Choroid plexus epithelial cell (primary cell): ENCODE results near the gene LPCAT1.

Source experiments
- DNase-seq: peaks from one replicate; pipeline ENCODE4 v3.0.0-alpha.2; 2010; ENCODE audit warnings: low read depth
- H3K4me3 ChIP-seq: 2 replicates; pipeline ENCODE4 v1.5.1; 2011; ENCODE audit warnings: low read depth, mild to moderate bottlenecking, control low read depth, low read length, moderate library complexity
- TF ChIP-seq, protein P1 (sequence below): conservative IDR thresholded peaks from 2 replicates; pipeline ENCODE4 v1.5.1; 2011; ENCODE audit warnings: low read depth, mild to moderate bottlenecking, control low read depth, inconsistent platforms, low read length, moderate library complexity

Gene LPCAT1

DNA sequence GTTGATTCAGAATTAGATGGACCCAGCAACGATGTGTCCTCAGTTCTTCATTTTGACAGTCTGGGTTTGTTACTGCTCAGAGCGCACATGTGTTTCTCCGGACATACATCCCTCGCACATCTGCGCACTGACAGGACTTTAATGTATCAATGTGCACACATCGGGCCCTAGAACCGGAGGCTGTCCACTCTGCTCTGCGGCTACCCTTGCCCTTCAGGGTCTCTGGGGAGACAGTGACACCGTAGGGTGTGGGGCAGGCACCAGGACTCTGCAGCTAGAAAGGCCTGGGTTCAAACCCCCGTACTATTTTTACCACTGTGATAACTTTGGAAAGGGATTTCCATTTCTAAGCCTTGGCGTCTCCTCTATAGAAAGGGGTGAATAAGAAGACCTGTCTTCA is 23.5 kb upstream of the LPCAT1 start:
- DNase-seq = no peak
- TF ChIP-seq, protein P1, sequence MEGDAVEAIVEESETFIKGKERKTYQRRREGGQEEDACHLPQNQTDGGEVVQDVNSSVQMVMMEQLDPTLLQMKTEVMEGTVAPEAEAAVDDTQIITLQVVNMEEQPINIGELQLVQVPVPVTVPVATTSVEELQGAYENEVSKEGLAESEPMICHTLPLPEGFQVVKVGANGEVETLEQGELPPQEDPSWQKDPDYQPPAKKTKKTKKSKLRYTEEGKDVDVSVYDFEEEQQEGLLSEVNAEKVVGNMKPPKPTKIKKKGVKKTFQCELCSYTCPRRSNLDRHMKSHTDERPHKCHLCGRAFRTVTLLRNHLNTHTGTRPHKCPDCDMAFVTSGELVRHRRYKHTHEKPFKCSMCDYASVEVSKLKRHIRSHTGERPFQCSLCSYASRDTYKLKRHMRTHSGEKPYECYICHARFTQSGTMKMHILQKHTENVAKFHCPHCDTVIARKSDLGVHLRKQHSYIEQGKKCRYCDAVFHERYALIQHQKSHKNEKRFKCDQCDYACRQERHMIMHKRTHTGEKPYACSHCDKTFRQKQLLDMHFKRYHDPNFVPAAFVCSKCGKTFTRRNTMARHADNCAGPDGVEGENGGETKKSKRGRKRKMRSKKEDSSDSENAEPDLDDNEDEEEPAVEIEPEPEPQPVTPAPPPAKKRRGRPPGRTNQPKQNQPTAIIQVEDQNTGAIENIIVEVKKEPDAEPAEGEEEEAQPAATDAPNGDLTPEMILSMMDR = no peak
- no peak overlapping the region for H3K4me3 ChIP-seq

DNA sequence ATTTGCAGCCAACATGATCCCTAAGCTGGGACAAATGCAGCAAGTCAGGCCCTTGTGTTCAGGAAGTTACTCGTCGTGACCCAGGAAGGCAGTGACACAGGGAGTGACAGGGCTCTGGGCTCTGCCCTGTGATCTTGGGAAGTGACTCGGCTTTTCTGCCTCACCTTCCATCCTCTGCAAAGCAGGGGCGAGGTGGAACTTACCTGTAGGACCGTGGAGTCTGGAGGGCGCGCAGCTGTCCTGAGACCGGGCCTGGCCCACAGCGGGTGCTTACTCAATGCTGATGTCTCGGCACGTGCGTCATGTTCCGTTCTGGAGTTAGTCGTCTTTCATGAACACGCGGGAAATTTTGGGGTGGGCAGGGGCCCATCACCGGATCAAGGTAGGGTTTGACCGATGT is 22.8 kb upstream of the LPCAT1 start:
- TF ChIP-seq, protein P1 = no peak
- no peak for DNase-seq
- no peak overlapping the region for H3K4me3 ChIP-seq

DNA sequence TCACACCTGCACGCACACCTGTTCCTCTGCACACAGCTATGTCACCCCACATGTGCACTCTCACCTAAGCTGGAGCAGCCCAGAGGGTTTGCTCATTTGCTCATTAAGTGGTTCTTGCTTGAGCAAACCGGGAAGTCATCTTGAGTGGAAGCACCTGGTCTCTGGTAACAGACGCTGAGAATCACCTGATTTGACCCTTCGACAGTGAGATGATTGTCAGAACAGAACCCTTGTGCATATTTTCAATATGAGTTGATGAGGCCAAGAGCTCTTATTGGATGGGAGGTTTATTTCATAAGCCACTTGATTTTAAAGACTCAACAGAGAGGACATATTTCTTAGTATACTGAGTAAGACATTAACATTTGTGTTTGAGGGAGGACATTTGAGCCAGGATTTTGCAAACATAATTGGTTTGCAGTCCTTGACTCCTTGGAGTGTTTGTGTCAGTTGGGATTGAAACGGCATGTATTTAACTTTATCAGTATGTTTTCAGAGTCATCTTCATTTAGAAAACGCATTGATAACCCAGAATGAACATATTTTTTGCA is 22.1 kb upstream of the LPCAT1 start:
- TF ChIP-seq, protein P1 = no peak
- no peak for DNase-seq
- no peak overlapping the region for H3K4me3 ChIP-seq

DNA sequence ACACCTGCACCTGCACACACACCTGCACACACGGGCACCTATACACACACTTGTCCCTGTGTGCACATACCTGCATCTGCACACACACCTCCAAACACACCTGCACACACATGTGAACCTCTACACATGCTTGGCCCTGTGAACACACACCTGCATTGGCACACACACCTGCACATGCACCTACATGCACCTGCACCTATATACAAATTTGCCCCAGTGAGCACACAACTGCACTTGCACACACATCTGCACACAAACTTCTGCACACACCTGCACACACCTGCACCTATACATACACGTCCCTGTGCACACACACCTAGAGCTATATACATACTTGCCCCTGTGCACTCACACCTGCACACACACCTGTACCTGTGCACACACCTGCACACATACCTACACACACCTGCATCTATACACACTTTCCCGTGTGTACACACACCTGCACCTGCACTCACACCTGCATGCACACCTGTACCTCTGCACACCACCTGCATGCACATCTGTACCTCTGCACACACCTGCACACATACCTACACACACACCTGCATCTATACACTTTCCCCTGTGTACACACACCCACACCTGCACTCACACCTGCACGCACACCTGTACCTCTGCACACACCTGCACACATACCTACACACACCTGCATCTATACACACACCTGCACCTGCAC is 21.5 kb upstream of the LPCAT1 start:
- TF ChIP-seq, protein P1 = no peak
- H3K4me3 ChIP-seq = no peak overlapping the region
- no peak for DNase-seq

DNA sequence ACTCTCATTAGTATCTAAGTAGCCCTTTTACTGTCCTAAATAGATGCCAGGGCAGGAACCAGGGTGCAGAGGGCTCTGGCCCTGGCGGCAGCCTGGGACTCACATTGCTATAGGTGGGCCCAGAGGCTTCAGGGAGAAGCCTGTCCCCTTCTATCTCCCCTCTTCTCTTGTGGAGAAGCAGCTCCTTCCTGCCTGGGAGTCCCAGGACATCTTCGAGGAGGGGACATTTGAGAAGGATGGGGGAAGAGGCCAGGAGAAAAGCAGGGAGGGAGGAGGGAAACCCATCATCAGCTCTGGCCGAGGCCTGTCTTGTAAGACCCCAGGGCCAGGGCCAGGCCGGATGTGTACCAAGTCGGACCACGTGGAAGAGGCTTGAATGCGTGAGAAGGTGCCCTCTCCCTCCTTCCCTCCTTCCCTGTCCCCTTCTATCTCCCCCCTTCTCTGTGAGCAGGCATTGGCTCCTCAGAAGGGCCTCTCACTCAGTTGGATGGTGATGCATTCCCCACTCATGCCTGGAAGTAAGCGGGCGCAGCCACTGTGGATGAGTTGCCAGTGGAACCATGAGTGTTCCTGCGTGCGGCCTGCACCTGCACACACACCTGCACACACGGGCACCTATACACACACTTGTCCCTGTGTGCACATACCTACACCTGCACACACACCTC is 20.7 kb upstream of the LPCAT1 start:
- TF ChIP-seq, protein P1 = no peak
- DNase-seq = no peak
- no peak overlapping the region for H3K4me3 ChIP-seq

DNA sequence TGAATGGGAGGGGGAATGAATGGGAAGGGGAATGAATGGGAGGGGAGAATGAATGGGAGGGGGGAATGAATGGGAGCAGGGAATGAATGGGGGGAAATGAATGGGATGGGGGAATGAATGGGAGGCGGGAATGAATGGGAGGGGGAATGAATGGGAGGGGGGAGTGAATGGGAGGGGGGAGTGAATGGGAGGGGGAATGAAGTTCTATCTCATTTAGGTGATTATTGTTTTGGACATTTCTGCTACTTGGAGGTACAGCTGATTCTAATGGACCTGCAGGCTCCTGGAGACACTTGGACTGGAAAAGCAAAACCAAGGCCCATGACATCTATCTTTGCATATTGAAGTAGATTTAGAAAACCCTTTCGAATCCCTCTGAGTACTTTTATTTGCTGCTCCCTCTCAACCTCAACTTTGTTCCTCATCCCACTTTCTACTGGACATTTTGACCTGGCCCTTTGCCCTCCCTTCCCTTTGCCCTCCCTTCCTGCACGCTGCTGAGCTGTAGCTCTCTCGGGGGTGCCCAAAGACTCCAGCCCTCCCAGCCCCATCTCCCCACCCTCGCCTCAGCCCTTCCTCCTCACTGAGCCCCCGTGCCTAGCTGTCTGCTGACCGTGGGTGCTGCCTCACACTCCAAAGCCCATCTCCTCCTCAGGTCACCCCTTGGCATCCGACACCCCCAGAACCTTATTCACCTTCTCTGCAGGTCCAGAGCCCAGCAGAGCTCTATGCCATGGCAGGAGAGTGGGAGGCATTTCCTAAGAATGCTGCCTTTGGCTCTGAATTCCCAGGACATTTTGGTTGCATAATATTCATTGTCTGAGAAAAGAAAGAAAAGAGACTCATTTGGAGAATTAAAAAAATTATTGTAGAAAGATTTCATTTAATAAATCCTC is 19.9 kb upstream of the LPCAT1 start:
- no peak overlapping the region for H3K4me3 ChIP-seq

More for the DNA sequence above, 19.9 kb upstream of the LPCAT1 start:
- TF ChIP-seq, protein P1 = no peak
- DNase-seq = no peak
